Psoas muscle (tissue), 8 donors: Measurements from ENCODE around the gene MCOLN1. TPM values are rescaled to one million over a fixed set of nuclear protein-coding genes. Genes with fewer than 3 reads are reported as not detected.
A peak's percentile ranks its signal among the peaks of the same experiment; 100 is the strongest.

Experiments
- ATAC-seq, 4 donors: fragments of 200-7000 bp; cut with Tn5 transposase; one replicate each; pipeline ENCODE4 v1.9.1; 2020; ENCODE audit warnings: moderate library complexity in 3 of 4, mild to moderate bottlenecking in 2 of 4
- DNase-seq, 2 donors: peaks; one replicate each; pipeline ENCODE4 v3.0.0-alpha.2; 2020
- H3K27ac ChIP-seq: fragments of 200-600 bp; one replicate; pipeline ENCODE4 v1.8.0; 2022
- H3K27me3 ChIP-seq, 3 donors: fragments of 200-600 bp in 1 of 3; one replicate each; pipeline versions ENCODE4 v1.6.1 to v1.8.0; 2013 to 2022; ENCODE audit warnings: low read length in 2 of 3, mild to moderate bottlenecking in 2 of 3, moderate library complexity in 1 of 3; ENCODE audit not compliant: insufficient read depth in 3 of 3
- H3K36me3 ChIP-seq, 2 donors: fragments of 200-600 bp in 1 of 2; one replicate each; pipeline versions ENCODE4 v1.6.1 to v1.8.0; 2013 to 2022; ENCODE audit warnings: low read depth in 1 of 2, mild to moderate bottlenecking in 1 of 2, moderate library complexity in 1 of 2; ENCODE audit not compliant: insufficient read depth in 1 of 2
- H3K4me1 ChIP-seq: fragments of 200-600 bp; one replicate; pipeline ENCODE4 v1.8.0; 2022
- H3K4me3 ChIP-seq: fragments of 200-600 bp; one replicate; pipeline ENCODE4 v1.8.0; 2022; ENCODE audit warnings: mild to moderate bottlenecking
- H3K9me3 ChIP-seq: fragments of 200-600 bp; one replicate; pipeline ENCODE4 v1.8.0; 2022
- CTCF ChIP-seq: fragments of 200-600 bp; IDR thresholded peaks from one replicate; pipeline ENCODE4 v1.8.0; 2022; ENCODE audit warnings: antibody characterized with exemption
- WGBS, 3 donors: extraction: QIAGEN DNeasy Blood & Tissue Kit; methylation state at CpG; one replicate each; pipeline versions ENCODE4 v1.1.6 to v1.1.7; 2013; 5-methylcytosine and 5-hydroxymethylcytosine counted together
- intact Hi-C, 2 donors: fragments of 100-400 bp; cut with DNase I; formaldehyde crosslinking; loops; one replicate each; pipeline versions ENCODE4 v1.11.0 to v1.14.2; 2022
- polyA plus RNA-seq, 3 donors: library from polyadenylated mRNA; stranded (reverse); fragments of 200-250 nt; gene quantifications; one replicate each; pipeline ENCODE4 v1.2.3, GENCODE V29; 2013
- total RNA-seq, 4 donors: library from RNA; stranded (reverse); fragmentation: NEBNext Ultra II Directional in 2 of 4; extraction: Animal tissue kit (Norgen Biotek cat#: 25700) in 2 of 4; gene quantifications; one replicate each; pipeline versions ENCODE4 v1.2.1 to v1.2.4, GENCODE V29; 2021 to 2023
- donor health status: healthy with polysubstance abuse.
- donor health status: DM: no; HTN: no; CAD: no; lungs with moderate emphysema.
- donor health status: Bipolar disorder and iron deficiency.
- donor health status: healthy.
- donor health status: DM: yes; HTN: yes; CAD: no.
- donor health status: DM: no; HTN: no; CAD: no.
- donor health status: DM: no; HTN: no; CAD: no.
- donor health status: DM: yes; HTN: yes; CAD: no.

Gene MCOLN1
- total and polyA plus RNA-seq, 7 donors = 15.4 to 28.6 (median 17.8) TPM

GRCh38 chr19:7507884-7508283, 14.5 kb upstream of the MCOLN1 start:
- intact Hi-C loops = no loop called here
- Histone ChIP-seq H3K27ac (no peak overlapping the region), H3K4me1 (peaks cover 5% of the 10 kb centered on the region), H3K9me3 (no peaks in the 10 kb centered on the region), H3K36me3 (no peaks in the 10 kb centered on the region), H3K27me3 (peaks cover 0 to 21% (median 0%) of the 10 kb centered on the region in 3 donors), H3K4me3 (no peak overlapping the region)
- peak; percentile 67 to 80 (median 77) for ATAC-seq
- peak; percentile 83 to 87 for DNase-seq
- WGBS, 3 donors = 39 to 42% (median 42%) methylated on average over 9 to 11 of the region's 11 CpGs
- no peak for TF ChIP-seq CTCF

GRCh38 chr19:7509625-7510024, 12.8 kb upstream of the MCOLN1 start:
- Histone ChIP-seq H3K27me3 (peaks cover 0 to 10% (median 0%) of the 10 kb centered on the region in 3 donors), H3K27ac (no peak overlapping the region), H3K9me3 (no peaks in the 10 kb centered on the region), H3K4me3 (no peak overlapping the region), H3K4me1 (peaks cover 5% of the 10 kb centered on the region), H3K36me3 (no peaks in the 10 kb centered on the region)
- intact Hi-C loops = no loop called here
- DNase-seq = no peak
- no peak for ATAC-seq
- 11 to 43% (median 37%) methylated on average over 3 of the region's 3 CpGs for WGBS, 3 donors
- TF ChIP-seq CTCF = no peak

- Histone ChIP-seq H3K36me3 (no peaks in the 10 kb centered on the region), H3K27ac (no peak overlapping the region), H3K4me1 (peaks cover 7% of the 10 kb centered on the region), H3K9me3 (no peaks in the 10 kb centered on the region), H3K4me3 (no peak overlapping the region), H3K27me3 (no peaks in the 10 kb centered on the region)
- no peak for ATAC-seq
- no peak for DNase-seq
- 40 to 47% (median 43%) methylated on average over 6 of the region's 6 CpGs for WGBS, 3 donors
- intact Hi-C loops = no loop called here
- TF ChIP-seq CTCF = no peak
Observed at GRCh38 chr19:7512400-7512851, 10.0 kb upstream of the MCOLN1 start.

- ATAC-seq = no peak
- no peaks in the 10 kb centered on the region for H3K9me3 ChIP-seq
- H3K36me3 ChIP-seq = no peaks in the 10 kb centered on the region
- intact Hi-C loops = no loop called here
- no peaks in the 10 kb centered on the region for H3K27me3 ChIP-seq
- WGBS, 3 donors = 80 to 88% (median 82%) methylated on average over 5 of the region's 5 CpGs
- no peak overlapping the region for H3K27ac ChIP-seq
- peaks cover 7% of the 10 kb centered on the region for H3K4me1 ChIP-seq
- DNase-seq = no peak
- TF ChIP-seq CTCF = no peak
- H3K4me3 ChIP-seq = no peak overlapping the region
Observed at GRCh38 chr19:7513809-7514642, 8.4 kb upstream of the MCOLN1 start.
